Measurements from ENCODE around the gene LOX.
"Not testable (repeated sequence)": the region's sequence is repeated elsewhere in the genome, so short reads cannot be mapped to it uniquely, and the experiment has no call there.

Gene LOX

DNA sequence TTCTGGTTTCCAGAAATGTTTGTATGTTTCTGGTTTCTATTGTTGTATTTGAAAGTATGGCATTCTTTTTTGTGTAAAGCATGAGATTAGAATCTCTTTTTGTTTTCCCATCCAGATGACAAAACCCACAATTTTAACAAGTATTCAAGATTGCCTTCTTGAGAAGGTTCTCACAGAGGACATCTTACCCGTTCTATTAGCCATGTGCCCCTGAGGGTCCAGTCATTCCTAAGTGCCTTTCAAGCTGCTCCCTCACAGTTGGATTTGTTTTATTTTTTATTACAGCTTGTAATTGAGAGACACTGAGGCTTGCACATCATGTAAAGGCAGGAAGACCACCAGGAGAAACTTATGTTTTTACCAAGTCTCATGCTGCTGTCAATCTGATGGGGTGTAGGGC is 19.3 kb upstream of the LOX start:
- no peak for DNase-seq (ENCODE audit: low read depth in 2 of 2)

DNA sequence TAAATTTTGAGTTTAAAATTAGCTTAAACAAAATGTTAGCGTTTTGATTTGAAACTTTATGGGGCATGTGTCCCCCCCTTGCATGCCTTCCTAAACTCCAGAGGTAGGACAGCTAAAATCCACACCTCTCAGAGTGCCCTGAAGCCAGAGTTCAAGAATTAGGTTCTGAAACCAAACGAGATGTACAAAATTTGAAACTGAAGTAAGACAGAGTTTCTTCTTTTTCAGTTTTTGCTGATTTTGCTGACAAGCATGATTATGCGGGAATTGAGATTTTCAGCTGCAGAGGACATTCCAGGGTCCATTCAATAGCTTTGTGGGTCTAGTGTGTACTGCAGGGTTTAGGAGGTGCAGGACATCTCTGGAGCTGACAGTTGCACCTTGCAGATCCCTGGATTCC is 17.1 kb upstream of the LOX start:
- DNase-seq (ENCODE audit: low read depth in 2 of 2), result no peak

DNA sequence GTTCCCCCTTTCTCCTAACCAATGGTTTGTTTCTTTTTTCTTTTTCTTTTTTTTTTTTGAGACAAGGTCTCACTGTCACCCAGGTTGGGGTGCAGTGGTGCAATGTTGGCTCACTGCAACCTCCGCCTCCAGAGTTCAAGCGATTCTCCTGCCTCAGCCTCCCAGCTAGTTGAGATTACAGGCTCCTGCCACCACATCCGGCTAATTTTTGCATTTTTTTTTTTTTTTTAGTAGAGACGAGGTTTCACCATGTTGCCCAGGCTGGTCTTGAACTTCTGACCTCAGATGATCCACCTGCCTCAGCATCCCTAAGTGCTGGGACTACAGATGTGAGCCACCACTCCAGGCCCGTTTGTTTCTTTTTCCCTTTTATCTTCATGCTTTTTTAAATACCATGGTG is 16.2 kb upstream of the LOX start:
- not testable (repeated sequence) for DNase-seq (ENCODE audit: low read depth in 2 of 2)

DNA sequence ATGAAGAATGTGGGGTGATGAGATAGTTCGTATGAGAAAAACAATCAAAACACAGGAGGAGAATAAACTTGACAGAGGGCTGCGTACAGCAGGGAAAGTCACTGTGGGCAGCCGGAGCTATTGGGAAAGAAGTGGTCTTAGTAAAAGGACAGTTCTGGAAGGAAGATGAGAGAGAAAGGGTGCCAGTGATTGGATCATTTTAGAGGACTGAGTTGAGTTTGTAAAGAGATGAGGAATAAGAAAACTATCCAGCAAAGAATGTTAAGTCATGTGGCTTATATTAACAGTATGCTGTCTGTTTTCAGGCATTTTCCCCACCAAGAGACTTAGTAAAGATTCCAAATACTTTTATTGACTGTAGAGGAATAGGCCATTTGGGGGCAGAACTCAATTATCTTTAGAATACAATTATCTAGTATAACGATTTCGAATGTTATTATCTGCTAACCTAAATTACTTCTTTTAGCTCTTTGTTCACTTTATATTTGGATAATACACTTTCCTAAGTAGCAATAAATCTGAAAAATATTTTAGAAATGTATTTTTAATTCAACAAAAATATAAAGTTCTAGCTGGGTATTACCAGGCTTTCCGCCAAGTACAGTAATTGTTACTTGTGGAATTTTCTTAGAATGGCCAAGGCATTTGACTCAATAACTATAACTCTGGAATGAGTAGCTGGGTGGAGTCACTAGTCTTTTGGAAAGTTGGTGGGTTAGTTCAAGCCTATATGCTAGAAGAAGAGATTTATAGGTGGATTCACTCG is 15.5 kb upstream of the LOX start:
- no peak for DNase-seq (ENCODE audit: low read depth in 2 of 2)

DNA sequence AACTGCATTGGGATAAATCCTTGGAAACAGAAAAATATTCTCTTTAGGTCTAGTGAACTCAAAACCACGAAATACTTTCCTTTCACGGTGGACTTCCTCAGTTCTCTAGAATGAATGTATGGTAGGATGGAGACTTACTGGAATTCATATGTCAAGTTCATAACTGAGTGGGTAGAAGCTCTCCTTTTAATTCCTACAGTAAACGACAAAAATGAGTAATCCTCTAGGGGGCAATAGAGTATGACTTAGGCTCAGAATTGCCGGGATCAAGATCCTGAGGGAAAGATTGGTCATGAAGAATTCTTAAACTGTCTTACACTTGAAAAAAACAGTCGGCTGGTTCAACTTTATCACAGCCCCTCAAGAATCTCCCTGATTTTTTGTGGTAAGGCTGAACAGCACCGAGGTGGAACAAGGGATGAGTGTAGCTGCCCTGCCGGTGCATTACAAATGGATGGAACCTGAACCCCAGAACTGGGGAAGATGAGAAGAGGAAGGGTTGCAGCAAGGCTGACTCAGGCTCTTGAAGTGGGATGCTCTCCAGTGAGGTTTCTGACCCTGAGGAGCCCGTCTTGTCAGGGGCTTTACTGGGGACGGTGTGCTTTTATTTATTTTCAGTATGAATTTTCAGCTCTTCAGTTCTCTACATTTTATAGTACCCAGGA is 14.0 kb upstream of the LOX start:
- DNase-seq (ENCODE audit: low read depth in 2 of 2), result no peak

DNA sequence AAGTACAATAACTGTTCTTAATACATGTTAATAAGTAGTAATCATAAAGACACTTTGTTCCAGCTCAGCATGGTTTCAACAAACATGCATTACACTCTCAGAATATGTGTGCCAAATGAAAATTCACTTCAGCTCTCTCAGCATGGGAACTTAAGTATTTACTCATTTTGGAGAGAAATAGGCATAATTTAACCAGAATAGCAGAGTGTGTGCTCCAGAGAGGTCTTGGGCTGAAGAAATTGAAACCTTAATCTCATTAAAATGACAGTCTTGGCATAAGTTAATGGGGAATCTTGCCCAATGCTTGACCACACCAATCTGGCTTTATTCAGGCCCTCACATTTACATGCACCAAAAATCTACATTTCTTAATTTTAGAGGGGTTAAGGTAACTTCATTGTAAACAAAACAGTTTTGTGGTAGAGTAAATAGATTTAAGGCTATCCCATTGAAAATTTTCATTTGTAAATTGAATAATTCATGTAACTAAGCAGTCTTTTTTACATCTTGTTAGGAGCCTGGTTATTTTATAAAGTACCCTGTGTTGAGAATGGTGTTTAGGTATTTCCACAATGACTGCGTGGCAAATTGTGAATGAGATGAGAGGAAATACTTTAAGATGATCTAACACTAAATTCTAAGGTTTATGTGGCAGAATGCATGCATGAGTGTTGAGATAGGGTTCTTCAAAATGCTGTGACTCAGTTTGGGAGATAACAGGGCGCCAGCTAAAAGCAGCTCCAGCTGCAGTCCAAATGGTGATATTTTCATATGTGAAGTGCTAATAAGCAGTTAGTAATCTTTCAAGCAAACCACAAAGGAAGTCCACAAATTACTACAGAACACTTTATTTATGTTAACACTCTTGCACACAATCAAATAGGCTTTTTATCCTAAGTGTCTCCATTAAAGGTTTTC is 11.3 kb upstream of the LOX start:
- no peak for DNase-seq (ENCODE audit: low read depth in 2 of 2)

DNA sequence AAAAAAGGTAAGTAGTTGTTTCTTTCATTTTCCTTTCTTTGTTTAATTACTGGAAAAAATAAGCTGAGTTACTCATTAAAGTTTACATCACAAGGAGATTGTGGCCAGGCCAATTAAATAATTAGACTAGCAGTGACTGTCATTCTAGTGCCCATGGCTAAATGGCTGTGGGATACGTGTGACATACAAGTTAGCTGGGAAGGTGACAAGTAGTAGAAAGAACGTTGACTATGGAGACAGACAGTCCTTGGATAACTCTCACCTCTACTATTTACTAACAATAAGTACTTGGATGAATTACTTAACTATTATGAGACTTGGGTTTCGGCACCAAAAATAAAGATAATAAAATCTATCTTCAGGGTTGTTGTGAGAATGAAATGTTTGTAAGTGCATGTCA is 7.0 kb upstream of the LOX start:
- DNase-seq (ENCODE audit: low read depth in 2 of 2), result no peak

DNA sequence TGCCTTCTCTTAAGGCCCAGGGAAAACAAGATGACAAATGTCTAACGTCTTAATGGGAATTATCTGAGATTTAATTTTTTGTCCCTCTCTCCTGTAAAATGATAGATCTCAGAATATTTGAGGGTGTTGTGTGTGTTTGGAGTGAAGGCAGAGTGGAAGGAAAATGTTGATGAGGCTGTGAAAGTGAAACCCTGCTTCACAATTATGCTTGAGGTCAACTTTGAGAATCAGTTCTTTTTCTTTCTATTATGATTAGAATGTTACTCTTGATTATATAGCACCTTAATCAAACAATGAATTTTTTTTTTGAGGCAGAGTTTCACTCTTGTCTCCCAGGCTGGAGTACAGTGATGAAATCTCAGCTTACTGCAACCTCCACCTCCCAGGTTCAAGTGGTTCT is 5.5 kb upstream of the LOX start:
- no peak for DNase-seq (ENCODE audit: low read depth in 2 of 2)

DNA sequence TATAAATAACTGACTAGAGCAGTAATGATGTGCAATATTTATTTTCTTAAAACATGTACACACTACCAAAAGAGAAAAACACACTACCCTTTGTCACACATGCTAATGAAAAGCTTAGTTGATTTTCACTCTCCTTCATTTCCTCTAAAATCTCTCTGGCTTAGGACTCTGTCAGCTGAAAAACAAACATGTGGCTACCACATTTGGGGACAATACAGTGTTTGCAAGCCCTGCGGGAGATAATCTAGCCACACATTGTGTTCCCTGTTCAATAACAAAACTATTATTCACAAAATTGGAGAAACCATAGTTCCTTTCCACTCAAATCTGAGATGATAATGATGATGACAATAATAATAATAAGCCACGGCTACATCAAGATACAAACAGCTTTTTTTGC is 3.5 kb upstream of the LOX start:
- DNase-seq (ENCODE audit: low read depth in 2 of 2), result no peak

DNA sequence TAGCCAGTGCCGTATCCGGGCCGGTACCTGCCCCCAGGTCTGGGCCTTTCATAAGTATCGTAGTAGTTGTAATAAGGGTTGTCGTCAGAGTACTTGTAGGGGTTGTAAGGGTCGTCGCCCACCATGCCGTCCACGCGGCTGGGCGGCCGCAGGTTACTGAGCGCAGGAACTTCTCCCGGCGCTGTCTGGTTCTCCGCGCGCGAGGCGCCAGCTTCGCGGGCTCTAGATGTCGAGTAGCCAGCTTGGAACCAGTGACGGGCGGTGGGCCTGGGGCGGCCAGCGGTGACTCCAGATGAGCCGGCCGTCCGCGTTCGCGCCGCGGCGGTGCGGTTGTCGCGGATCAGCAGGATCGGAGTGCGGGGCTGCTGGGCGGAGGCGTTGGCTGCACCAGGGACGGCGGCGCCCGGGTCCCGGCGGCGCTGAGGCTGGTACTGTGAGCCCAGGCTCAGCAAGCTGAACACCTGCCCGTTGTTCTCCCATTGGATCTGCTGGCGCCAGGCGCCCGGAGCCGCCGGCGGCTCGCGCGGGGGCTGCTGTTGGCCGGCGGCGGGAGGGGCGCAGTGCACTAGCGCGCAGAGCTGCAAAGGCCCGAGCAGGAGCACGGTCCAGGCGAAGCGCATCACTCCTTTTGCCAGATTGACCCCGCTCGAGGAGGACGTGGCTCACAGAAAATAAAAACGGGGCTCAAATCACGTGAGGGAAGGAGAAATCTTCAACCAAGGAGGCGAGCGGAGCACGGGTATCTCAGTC is 518 bp downstream of the LOX start:
- no peak for DNase-seq (ENCODE audit: low read depth in 2 of 2)

DNA sequence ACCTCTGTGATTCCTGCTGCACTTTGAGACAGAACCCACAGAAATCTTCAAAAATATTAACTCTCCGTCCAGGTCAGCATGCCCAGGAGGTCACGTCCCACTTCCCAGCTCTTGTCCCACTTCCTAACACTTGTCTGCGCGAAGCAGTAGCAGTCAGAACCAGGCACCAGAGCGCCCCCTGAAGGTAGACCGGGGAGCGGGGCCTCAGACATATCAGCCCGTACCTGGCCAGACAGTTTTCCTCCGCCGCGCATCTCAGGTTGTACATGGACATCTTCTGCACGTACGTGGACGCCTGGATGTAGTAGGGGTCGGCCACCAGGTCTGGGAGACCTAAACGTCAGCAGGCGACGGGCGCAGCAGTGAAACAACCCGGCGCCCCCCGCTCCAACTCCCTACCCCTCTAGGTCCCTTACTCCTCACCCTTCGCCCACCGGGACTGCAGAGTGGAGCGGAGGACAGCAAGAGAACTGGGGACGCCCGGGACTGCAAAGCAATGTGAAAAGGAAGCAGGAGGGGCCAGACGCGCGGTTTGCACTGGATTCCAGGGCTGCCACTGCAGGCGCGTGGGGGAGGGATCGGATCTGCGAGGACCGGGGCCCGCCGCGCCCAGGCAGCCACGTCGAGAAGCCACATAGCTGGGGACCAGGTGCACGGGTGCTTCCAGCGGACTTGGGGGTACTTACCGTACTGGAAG is 1.2 kb downstream of the LOX start:
- DNase-seq (ENCODE audit: low read depth in 2 of 2), result peak in 1 of 2 donors; percentile 19

DNA sequence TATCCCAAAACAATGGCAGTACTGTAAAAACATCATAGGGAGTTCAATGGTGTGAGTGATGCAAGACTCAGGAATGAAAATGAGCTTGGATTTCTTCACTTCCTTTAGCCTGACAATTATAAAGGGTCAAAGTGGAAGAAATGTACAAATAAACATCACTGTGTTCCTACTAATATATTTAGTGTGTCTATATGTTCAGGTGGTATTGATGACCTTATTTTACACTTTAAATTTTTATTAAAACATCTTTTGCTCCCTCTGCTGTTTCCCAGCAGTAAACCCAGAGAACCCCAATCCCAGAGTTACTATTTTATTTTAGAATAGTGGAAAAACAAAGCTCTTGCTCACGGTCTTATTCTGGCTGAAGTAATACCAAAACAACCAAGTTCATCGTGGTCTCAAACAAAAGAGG is 2.0 kb downstream of the LOX start:
- DNase-seq (ENCODE audit: low read depth in 2 of 2), result no peak

DNA sequence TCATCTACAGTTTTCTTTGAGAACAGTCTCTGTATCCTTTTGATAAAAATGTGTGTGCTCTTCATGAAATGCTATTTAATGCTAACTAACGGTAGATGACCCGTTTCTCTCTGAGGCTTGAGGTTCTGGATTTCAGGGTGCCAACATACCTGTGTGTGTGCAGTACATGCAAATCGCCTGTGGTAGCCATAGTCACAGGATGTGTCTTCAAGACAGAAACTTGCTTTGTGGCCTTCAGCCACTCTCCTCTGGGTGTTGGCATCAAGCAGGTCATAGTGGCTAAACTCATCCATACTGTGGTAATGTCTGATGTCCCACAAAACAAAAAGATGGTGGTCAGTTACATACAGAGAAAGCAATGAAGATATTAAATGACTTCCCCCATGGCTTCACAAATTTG is 4.2 kb downstream of the LOX start:
- DNase-seq (ENCODE audit: low read depth in 2 of 2), result no peak

DNA sequence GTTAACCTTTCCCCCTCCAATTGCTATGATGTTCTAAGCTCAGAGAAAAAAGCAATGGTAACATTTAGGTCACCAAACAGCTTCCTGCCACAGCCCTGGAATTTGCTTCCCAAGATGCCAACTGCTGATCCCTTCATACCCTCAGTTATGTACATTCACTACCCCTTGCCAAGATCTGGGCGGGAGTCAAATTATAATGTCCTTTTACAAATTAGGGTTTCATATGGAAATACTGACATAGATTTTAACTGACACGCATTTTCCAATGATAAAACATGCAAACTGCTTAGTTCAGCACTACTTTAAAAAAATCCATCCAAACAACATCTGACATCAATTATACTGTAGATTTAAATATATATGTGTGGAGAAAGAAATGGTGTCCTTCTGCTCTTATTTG is 5.0 kb downstream of the LOX start:
- DNase-seq (ENCODE audit: low read depth in 2 of 2), result no peak

DNA sequence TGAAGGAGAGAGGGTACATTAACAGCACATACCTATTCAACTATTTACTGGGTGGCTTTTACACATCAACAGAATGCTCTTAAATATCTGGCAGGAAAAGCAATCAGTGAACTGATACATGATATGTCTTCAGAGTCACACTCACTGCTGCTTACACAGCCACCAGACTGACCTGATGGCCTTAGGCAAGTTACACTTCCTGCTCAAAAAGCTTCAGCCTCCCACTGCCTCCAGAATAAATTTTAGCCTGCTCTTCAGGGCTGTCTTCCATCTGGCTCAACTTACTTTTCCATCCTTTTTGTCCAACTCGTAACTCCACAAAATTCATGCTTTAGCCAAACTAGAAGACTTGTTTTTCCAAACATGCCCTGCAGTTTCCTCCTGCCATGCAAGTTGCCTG is 10.7 kb downstream of the LOX start:
- DNase-seq (ENCODE audit: low read depth in 2 of 2), result no peak

DNA sequence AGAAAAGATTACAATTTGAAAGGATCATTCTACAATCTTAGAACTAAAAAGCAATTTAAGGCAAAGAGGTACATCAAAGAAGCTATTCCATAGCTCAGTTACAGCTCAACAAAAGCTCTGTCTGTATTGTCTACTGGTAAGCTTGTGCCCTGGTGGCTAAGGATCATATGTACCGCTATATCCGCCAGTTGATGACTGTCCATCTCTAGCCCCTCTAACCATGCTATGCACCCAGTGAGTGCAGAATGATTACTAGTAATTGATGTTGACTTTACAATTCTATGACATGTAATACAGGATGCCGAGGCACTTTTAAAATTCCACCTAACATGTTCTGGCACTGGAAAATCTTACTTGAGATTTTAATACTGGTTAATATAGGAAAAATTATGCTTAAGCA is 13.1 kb downstream of the LOX start:
- no peak for DNase-seq (ENCODE audit: low read depth in 2 of 2)

DNA sequence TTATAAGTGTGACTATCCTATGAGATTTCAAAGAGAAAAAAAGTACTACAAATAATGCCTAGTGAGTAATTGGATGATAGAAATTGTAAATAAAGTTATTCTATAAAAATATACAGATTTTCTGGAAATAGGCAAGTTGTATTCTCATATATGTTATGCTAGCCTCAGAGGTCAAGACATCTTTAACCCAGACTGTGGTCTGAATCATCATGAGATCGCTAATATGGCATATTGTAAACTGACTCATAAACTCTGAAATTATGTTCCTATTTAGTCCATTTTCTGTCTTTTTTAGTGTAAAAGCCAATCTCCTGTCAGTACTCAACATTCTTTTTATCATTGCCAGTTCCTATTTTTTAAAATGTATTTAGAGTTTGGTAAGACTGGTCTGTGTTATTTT is 14.2 kb downstream of the LOX start:
- no peak for DNase-seq (ENCODE audit: low read depth in 2 of 2)

DNA sequence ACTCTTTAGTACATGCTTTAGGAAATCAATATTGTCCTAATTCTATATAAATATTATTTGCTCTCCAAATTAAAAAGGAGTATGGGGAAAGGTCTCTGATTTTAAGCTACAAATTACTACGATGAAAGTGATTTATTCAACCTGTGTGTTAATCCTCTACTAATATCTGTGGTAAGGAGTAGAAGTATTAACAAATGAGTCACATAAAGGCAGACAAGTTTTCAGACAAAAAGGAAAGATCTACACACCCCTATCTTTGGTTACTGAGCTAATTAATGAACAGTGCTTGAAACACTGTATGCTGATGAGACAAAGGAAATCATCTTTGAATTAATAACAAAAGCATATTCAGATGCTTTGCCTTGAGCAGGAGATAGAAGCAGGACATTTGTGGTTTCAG is 15.9 kb downstream of the LOX start:
- no peak for DNase-seq (ENCODE audit: low read depth in 2 of 2)

DNA sequence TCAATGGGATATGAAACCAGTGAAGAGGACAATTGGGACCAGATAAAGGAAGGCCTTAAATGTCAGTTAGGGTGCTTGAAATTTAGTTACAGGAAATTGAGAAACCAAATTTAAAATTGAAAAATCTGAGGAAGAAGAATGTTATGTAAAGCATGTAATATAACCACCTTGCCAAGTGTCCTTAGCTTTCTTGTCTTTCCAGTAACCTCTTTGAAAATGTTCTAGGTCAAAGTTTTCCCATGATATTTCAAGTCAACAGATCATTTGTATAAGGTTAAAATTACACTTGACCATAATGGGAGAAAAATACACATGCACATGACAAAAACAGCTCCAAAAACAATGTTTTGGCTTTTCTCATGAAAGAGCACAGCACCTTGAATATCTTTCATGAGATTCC is 21.1 kb downstream of the LOX start:
- DNase-seq (ENCODE audit: low read depth in 2 of 2), result no peak

DNA sequence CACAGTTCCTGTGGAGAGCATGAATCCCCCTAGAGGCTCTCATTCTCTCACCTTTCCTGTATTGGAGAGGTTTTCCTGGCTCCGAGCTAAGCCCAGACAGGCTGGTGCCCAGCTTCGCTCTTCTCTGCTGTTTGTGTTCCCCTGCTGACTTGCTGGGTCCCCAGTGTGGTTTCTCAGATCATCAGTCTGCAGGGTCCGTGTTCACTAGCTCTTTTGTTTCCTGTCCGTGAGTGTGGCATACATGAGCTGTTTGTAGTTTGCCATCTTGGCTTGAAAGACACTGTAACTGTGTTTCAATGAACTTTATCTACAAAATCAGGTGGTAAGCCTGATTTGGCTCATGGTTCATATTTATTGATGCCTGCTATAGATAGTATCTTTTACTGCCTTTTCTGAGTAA is 23.8 kb downstream of the LOX start:
- no peak for DNase-seq (ENCODE audit: low read depth in 2 of 2)

Data from stimulated activated CD4-positive, alpha-beta T cell treated with anti-CD3 and anti-CD28 coated beads, Interleukin-1b, Interleukin-23, amount 100 ng/mL, for 4 hours (primary cell).